WTC11 (cell line): ENCODE data around the gene PREX1.

Experiments
- ATF1 ChIP-seq: sonication (generic); formaldehyde crosslinking; IDR thresholded peaks from 2 replicates; pipeline ENCODE4 v1.8.1; 2023; ENCODE audit warnings: mild to moderate bottlenecking, moderate library complexity, missing genetic modification reagents
- CBFB ChIP-seq: sonication (generic); formaldehyde crosslinking; IDR thresholded peaks from 2 replicates; pipeline ENCODE4 v1.8.1; 2022; ENCODE audit warnings: mild to moderate bottlenecking, low read depth, missing genetic modification reagents
- CTCF ChIP-seq: fragments of 200-600 bp; IDR thresholded peaks from 2 replicates; pipeline ENCODE4 v1.8.0; 2022; ENCODE audit warnings: antibody characterized with exemption
- E2F1 ChIP-seq: sonication (generic); formaldehyde crosslinking; IDR thresholded peaks from 2 replicates; pipeline ENCODE4 v1.8.0; 2022; ENCODE audit warnings: mild to moderate bottlenecking, missing genetic modification reagents
- MAX ChIP-seq: sonication (generic); formaldehyde crosslinking; IDR thresholded peaks from 2 replicates; pipeline ENCODE4 v1.8.0; 2022; ENCODE audit warnings: mild to moderate bottlenecking, missing genetic modification reagents
- MYBL2 ChIP-seq: sonication (generic); formaldehyde crosslinking; IDR thresholded peaks from 2 replicates; pipeline ENCODE4 v1.8.1; 2023; ENCODE audit warnings: mild to moderate bottlenecking, moderate library complexity, missing genetic modification reagents
- NR1H2 ChIP-seq: sonication (generic); formaldehyde crosslinking; IDR thresholded peaks from 2 replicates; pipeline ENCODE4 v1.9.0; 2021; ENCODE audit warnings: mild to moderate bottlenecking, moderate library complexity, missing genetic modification reagents
- NR3C1 ChIP-seq: sonication (generic); formaldehyde crosslinking; conservative IDR thresholded peaks from 2 replicates; pipeline ENCODE4 v1.8.1; 2023; ENCODE audit warnings: low read depth, mild to moderate bottlenecking, missing genetic modification reagents
- PREB ChIP-seq: sonication (generic); formaldehyde crosslinking; IDR thresholded peaks from 2 replicates; pipeline ENCODE4 v1.8.1; 2022; ENCODE audit warnings: mild to moderate bottlenecking, missing genetic modification reagents, moderate library complexity, borderline replicate concordance
- RELA ChIP-seq: sonication (generic); formaldehyde crosslinking; IDR thresholded peaks from 2 replicates; pipeline ENCODE4 v1.8.1; 2022; ENCODE audit warnings: missing genetic modification reagents, mild to moderate bottlenecking, borderline replicate concordance
- TEAD1 ChIP-seq: sonication (generic); formaldehyde crosslinking; IDR thresholded peaks from 2 replicates; pipeline ENCODE4 v1.8.0; 2022; ENCODE audit warnings: mild to moderate bottlenecking, missing genetic modification reagents
- USF1 ChIP-seq: sonication (generic); formaldehyde crosslinking; IDR thresholded peaks from 2 replicates; pipeline ENCODE4 v1.8.0; 2022; ENCODE audit warnings: mild to moderate bottlenecking, missing genetic modification reagents
- ZNF138 ChIP-seq: sonication (generic); formaldehyde crosslinking; conservative IDR thresholded peaks from 2 replicates; pipeline ENCODE4 v1.8.1; 2022; ENCODE audit warnings: mild to moderate bottlenecking, moderate library complexity, missing genetic modification reagents
- TF ChIP-seq, protein P1 (sequence below): sonication (generic); formaldehyde crosslinking; IDR thresholded peaks from 2 replicates; pipeline ENCODE4 v1.8.1; 2023; ENCODE audit warnings: mild to moderate bottlenecking, missing genetic modification reagents, moderate library complexity

GRCh38 chr20:48847498-48848205, 19.9 kb upstream of the PREX1 start:
- TF ChIP-seq CTCF: no peak
- no peak for TF ChIP-seq NR3C1 (CRISPR knock-in tag)
- TF ChIP-seq MYBL2: no peak
- no peak for TF ChIP-seq RELA (CRISPR knock-in tag)
- TF ChIP-seq NR1H2 (CRISPR knock-in tag): no peak
- TF ChIP-seq MAX (CRISPR knock-in tag): no peak
- TF ChIP-seq CBFB (CRISPR knock-in tag): no peak
- TF ChIP-seq E2F1: no peak
- no peak for TF ChIP-seq ATF1 (CRISPR knock-in tag)
- TF ChIP-seq, protein P1, sequence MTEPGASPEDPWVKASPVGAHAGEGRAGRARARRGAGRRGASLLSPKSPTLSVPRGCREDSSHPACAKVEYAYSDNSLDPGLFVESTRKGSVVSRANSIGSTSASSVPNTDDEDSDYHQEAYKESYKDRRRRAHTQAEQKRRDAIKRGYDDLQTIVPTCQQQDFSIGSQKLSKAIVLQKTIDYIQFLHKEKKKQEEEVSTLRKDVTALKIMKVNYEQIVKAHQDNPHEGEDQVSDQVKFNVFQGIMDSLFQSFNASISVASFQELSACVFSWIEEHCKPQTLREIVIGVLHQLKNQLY (CRISPR knock-in tag): no peak
- no peak for TF ChIP-seq USF1 (CRISPR knock-in tag)
- TF ChIP-seq PREB (CRISPR knock-in tag): no peak
- TF ChIP-seq ZNF138 (CRISPR knock-in tag): no peak
- TF ChIP-seq TEAD1: no peak
